A549 (cell line): ENCODE data around the gene WDR75. TPM values are rescaled to one million over a fixed set of nuclear protein-coding genes. Genes with fewer than 3 reads are reported as not detected.

Source experiments
- ATAC-seq, 2 experiments: fragments of 200-7000 bp in 1 of 2; fragments of >200 bp in 1 of 2; cut with Nextera tagmentation in 1 of 2; cut with Tn5 transposase in 1 of 2; 3 replicates each; pipeline versions ENCODE4 v1.8.0 to v1.9.1; 2018 to 2020; ENCODE audit warnings: mild to moderate bottlenecking in 1 of 2, moderate library complexity in 1 of 2
- CTCF ChIA-PET: fragments of 300-600 bp; sonication (Branson Sonifier 250); formaldehyde crosslinking; extraction: SDS; loops from one replicate; lab custom pipeline; 2021; ENCODE audit warnings: antibody characterized with exemption, inconsistent platforms; lab: Yijun Ruan, JAX
- POLR2A ChIA-PET: fragments of 350-600 bp; formaldehyde crosslinking; extraction: SDS; loops from one replicate; lab custom pipeline; 2021; ENCODE audit warnings: antibody characterized with exemption, inconsistent platforms; lab: Yijun Ruan, JAX
- DNase-seq, 2 experiments: peaks; one replicate each; pipeline versions ENCODE4 v3.0.0 to v3.0.0-alpha.2; 2011 to 2016; ENCODE audit warnings: low read depth in 1 of 2, low spot score in 1 of 2
- FAIRE-seq: peaks from 2 replicates; lab custom pipeline; 2011; peaks lifted over from hg19 to GRCh38; lab: Jason Lieb, UNC
- H3K27ac ChIP-seq, 2 experiments: fragments of >200 bp; sonication (Bioruptor Twin); formaldehyde crosslinking; 3 replicates each; pipeline ENCODE4 v1.5.1; 2016 to 2017
- H3K4me1 ChIP-seq: fragments of >200 bp; sonication (Bioruptor Twin); formaldehyde crosslinking; 3 replicates; pipeline ENCODE4 v1.6.1; 2016
- H3K4me2 ChIP-seq: fragments of >200 bp; sonication (Bioruptor Twin); formaldehyde crosslinking; 3 replicates; pipeline ENCODE4 v1.6.1; 2016
- H3K4me3 ChIP-seq: fragments of >200 bp; sonication (Bioruptor Twin); formaldehyde crosslinking; 3 replicates; pipeline ENCODE4 v1.5.1; 2016
- H3K9me3 ChIP-seq: fragments of >200 bp; sonication (Bioruptor Twin); formaldehyde crosslinking; 3 replicates; pipeline ENCODE4 v1.6.1; 2016
- BCL3 ChIP-seq: fragments of >200 bp; sonication (Bioruptor Twin); formaldehyde crosslinking; IDR thresholded peaks from 3 replicates; pipeline ENCODE4 v1.6.1; 2016
- CBX8 ChIP-seq: fragments of 200-600 bp; sonication (generic); IDR thresholded peaks from 2 replicates; pipeline ENCODE4 v1.6.1; 2016
- EHMT2 ChIP-seq: fragments of 200-600 bp; sonication (generic); IDR thresholded peaks from 2 replicates; pipeline ENCODE4 v1.6.1; 2016; ENCODE audit warnings: antibody characterized with exemption, low read depth, mild to moderate bottlenecking, moderate library complexity
- ELK1 ChIP-seq: fragments of 150-350 bp; IDR thresholded peaks from 2 replicates; pipeline ENCODE4 v1.6.1; 2014; ENCODE audit warnings: low read depth, mild to moderate bottlenecking, low read length
- FOXS1 ChIP-seq: fragments of 250-450 bp; sonication (Bioruptor Pico); IDR thresholded peaks from 2 replicates; pipeline ENCODE4 v1.5.0; 2020; ENCODE audit warnings: mild to moderate bottlenecking, moderate library complexity
- HDAC2 ChIP-seq: fragments of 200-600 bp; sonication (generic); IDR thresholded peaks from 2 replicates; pipeline ENCODE4 v1.6.1; 2016
- HOXB5 ChIP-seq: fragments of 250-450 bp; sonication (Bioruptor Pico); IDR thresholded peaks from 2 replicates; pipeline ENCODE4 v1.5.0; 2020; ENCODE audit warnings: mild to moderate bottlenecking, moderate library complexity
- JUN ChIP-seq, 2 experiments: fragments of >200 bp; sonication (Bioruptor Twin); formaldehyde crosslinking; IDR thresholded peaks; 2 replicates in 1 of 2; 3 replicates in 1 of 2; pipeline ENCODE4 v1.6.1; 2016 to 2017
- KDM1A ChIP-seq: fragments of 200-600 bp; sonication (generic); IDR thresholded peaks from 2 replicates; pipeline ENCODE4 v1.6.1; 2016; ENCODE audit warnings: low read depth, mild to moderate bottlenecking
- KDM5A ChIP-seq: fragments of 200-600 bp; sonication (generic); IDR thresholded peaks from 2 replicates; pipeline ENCODE4 v1.6.1; 2016; ENCODE audit warnings: antibody characterized with exemption, mild to moderate bottlenecking
- MYC ChIP-seq: IDR thresholded peaks from 2 replicates; pipeline ENCODE4 v1.6.1; 2012; ENCODE audit warnings: mild to moderate bottlenecking, inconsistent platforms, low read length, improper control_type of control experiment, borderline replicate concordance
- NFE2L2 ChIP-seq: fragments of 150-350 bp; conservative IDR thresholded peaks from 2 replicates; pipeline ENCODE4 v1.6.1; 2014; ENCODE audit warnings: low read length
- PHF8 ChIP-seq: fragments of 200-600 bp; sonication (generic); IDR thresholded peaks from 2 replicates; pipeline ENCODE4 v1.6.1; 2016; ENCODE audit warnings: low read depth, mild to moderate bottlenecking, antibody characterized with exemption, moderate library complexity, borderline replicate concordance
- POLR2A ChIP-seq: IDR thresholded peaks from 2 replicates; pipeline ENCODE4 v1.6.1; 2012; ENCODE audit warnings: mild to moderate bottlenecking, low read length
- RCOR1 ChIP-seq: fragments of 150-350 bp; IDR thresholded peaks from 2 replicates; pipeline ENCODE4 v1.6.1; 2014; ENCODE audit warnings: antibody characterized with exemption, low read length, low read depth
- RFX5 ChIP-seq: fragments of 450-650 bp; IDR thresholded peaks from 2 replicates; pipeline ENCODE4 v1.7.1; 2014; ENCODE audit warnings: antibody characterized with exemption, mild to moderate bottlenecking, moderate library complexity
- USF2 ChIP-seq: fragments of 450-650 bp; IDR thresholded peaks from 2 replicates; pipeline ENCODE4 v1.6.1; 2014; ENCODE audit warnings: antibody characterized with exemption
- ZFP36 ChIP-seq: fragments of 450-650 bp; IDR thresholded peaks from 2 replicates; pipeline ENCODE4 v1.6.1; 2014; ENCODE audit warnings: borderline replicate concordance; ENCODE audit not compliant: partially characterized antibody
- ZNF302 ChIP-seq: fragments of 250-450 bp; sonication (Bioruptor Pico); IDR thresholded peaks from 2 replicates; pipeline ENCODE4 v1.9.0; 2021; ENCODE audit warnings: inconsistent platforms, mild to moderate bottlenecking, moderate library complexity
- WGBS: methylation state at CpG from one replicate; pipeline ENCODE4 v1.1.6; 2017; ENCODE audit errors: missing lambda C conversion rate; 5-methylcytosine and 5-hydroxymethylcytosine counted together
- polyA minus RNA-seq: library from RNA; depleted of rRNA, polyadenylated mRNA; stranded (reverse); fragments of >200 nt; gene quantifications from 2 replicates; pipeline ENCODE4 v1.2.3, GENCODE V29; 2011; rRNA and poly(A)+ RNA removed
- polyA plus RNA-seq, 4 experiments: library from polyadenylated mRNA; depleted of rRNA in 3 of 4; stranded (reverse); fragments of >200 nt; fragmentation: RNase III in 1 of 4; extraction: RNeasy Plus Mini Kit Qiagen cat#74134 plus additional on column Dnase treatment in 1 of 4; gene quantifications; 2 replicates in 3 of 4; 3 replicates in 1 of 4; pipeline ENCODE4 v1.2.3, GENCODE V29; 2011 to 2017
- TF ChIP-seq, protein P1 (sequence below): IDR thresholded peaks from 2 replicates; pipeline ENCODE4 v1.6.1; 2012
- TF ChIP-seq, protein P2 (sequence below): fragments of 200-600 bp; sonication (generic); IDR thresholded peaks from 2 replicates; pipeline ENCODE4 v1.6.1; 2016; ENCODE audit warnings: antibody characterized with exemption, mild to moderate bottlenecking, moderate library complexity

The WDR75 gene
- 122 and 152 TPM in 2 replicates for polyA plus RNA-seq (2011; rRNA removed)
- polyA plus RNA-seq (2012; cell fraction: cytosol; rRNA removed), result 20.2 and 20.8 TPM in 2 replicates
- 16.6 and 23.3 TPM in 2 replicates for polyA plus RNA-seq (2012; cell fraction: nucleus; rRNA removed)
- polyA plus RNA-seq (2017; fragmentation: RNase III; extraction: RNeasy Plus Mini Kit Qiagen cat#74134 plus additional on column Dnase treatment), result 53.5 to 65.5 TPM (median 53.6 TPM) in 3 replicates
- 61.5 and 124 TPM in 2 replicates for polyA minus RNA-seq

GRCh38 chr2:189440947-189441708, at the start of gene WDR75:
WDR75 (plus strand) TSS chr2:189441474; CDS start chr2:189441493, 19 bp downstream.
- H3K4me2 ChIP-seq, result peak within 1 kb of the TSS; percentile 87
- H3K27ac ChIP-seq, result peak within 1 kb of the TSS; percentile 83 to 97
- TF ChIP-seq RCOR1, result no peak
- TF ChIP-seq ELK1, result no peak
- TF ChIP-seq, protein P1, sequence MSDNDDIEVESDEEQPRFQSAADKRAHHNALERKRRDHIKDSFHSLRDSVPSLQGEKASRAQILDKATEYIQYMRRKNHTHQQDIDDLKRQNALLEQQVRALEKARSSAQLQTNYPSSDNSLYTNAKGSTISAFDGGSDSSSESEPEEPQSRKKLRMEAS, result peak; percentile 85
- 0 out of 2 replicates have a peak, but pooled peaks have one; percentile 7 for TF ChIP-seq KDM5A
- TF ChIP-seq JUN (IDR thresholded peaks at IDR 0.05), result peak; percentile 66 to 87; a peak in 3 of 5 replicates
- no peak for TF ChIP-seq EHMT2
- TF ChIP-seq POLR2A, result peak; percentile 96
- TF ChIP-seq MYC, result peak; percentile 86; the same call in 1 of the 2 replicates
- TF ChIP-seq KDM1A, result no peak
- TF ChIP-seq ZFP36, result no peak
- peak; percentile 96 for TF ChIP-seq PHF8
- TF ChIP-seq BCL3, result peak; percentile 81; the same call in 2 of the 3 replicates
- TF ChIP-seq ZNF302 (CRISPR knock-in tag), result no peak
- TF ChIP-seq, protein P2, sequence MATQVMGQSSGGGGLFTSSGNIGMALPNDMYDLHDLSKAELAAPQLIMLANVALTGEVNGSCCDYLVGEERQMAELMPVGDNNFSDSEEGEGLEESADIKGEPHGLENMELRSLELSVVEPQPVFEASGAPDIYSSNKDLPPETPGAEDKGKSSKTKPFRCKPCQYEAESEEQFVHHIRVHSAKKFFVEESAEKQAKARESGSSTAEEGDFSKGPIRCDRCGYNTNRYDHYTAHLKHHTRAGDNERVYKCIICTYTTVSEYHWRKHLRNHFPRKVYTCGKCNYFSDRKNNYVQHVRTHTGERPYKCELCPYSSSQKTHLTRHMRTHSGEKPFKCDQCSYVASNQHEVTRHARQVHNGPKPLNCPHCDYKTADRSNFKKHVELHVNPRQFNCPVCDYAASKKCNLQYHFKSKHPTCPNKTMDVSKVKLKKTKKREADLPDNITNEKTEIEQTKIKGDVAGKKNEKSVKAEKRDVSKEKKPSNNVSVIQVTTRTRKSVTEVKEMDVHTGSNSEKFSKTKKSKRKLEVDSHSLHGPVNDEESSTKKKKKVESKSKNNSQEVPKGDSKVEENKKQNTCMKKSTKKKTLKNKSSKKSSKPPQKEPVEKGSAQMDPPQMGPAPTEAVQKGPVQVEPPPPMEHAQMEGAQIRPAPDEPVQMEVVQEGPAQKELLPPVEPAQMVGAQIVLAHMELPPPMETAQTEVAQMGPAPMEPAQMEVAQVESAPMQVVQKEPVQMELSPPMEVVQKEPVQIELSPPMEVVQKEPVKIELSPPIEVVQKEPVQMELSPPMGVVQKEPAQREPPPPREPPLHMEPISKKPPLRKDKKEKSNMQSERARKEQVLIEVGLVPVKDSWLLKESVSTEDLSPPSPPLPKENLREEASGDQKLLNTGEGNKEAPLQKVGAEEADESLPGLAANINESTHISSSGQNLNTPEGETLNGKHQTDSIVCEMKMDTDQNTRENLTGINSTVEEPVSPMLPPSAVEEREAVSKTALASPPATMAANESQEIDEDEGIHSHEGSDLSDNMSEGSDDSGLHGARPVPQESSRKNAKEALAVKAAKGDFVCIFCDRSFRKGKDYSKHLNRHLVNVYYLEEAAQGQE, result peak; percentile 39; the same call in 1 of the 2 replicates
- TF ChIP-seq CBX8, result no peak
- no peak for TF ChIP-seq RFX5
- TF ChIP-seq USF2, result peak; percentile 98
- no peak for TF ChIP-seq HOXB5 (CRISPR knock-in tag)
- no peak for TF ChIP-seq FOXS1 (CRISPR knock-in tag)
- no peak for TF ChIP-seq NFE2L2
- peak; percentile 34; the same call in 1 of the 2 replicates for TF ChIP-seq HDAC2
- H3K4me3 ChIP-seq, result peak within 1 kb of the TSS; percentile 70
- H3K4me1 ChIP-seq, result peaks cover 26% of the 10 kb centered on the region
- 1% methylated on average over 42 of the region's 48 CpGs for WGBS
- DNase-seq, result peak; percentile 74 to 95
- ATAC-seq, result peak; percentile 97 to 99
- ChIA-PET POLR2A (interaction anchor here (0.6 to 2.1 kb wide), 6 partner anchors 12 to 262 kb away, joined by 3 to 12 read pairs (median 3); partner anchors contain the start of genes COL5A2 and SLC40A1), CTCF (interaction anchor here (2.0 kb wide), 1 partner anchor 29 kb away, joined by 6 read pairs; no protein-coding TSS in a partner anchor)
- H3K9me3 ChIP-seq, result no peaks in the 10 kb centered on the region
- peak; percentile 89 for FAIRE-seq
